GM21447 (cell line): ENCODE measurements around the gene LPIN1.

Source experiments
- ATAC-seq: cut with Tn5 transposase; IDR thresholded peaks from one replicate; pipeline ENCODE4 v1.9.1; 2021; ENCODE audit not compliant: unreplicated experiment

Gene LPIN1

DNA sequence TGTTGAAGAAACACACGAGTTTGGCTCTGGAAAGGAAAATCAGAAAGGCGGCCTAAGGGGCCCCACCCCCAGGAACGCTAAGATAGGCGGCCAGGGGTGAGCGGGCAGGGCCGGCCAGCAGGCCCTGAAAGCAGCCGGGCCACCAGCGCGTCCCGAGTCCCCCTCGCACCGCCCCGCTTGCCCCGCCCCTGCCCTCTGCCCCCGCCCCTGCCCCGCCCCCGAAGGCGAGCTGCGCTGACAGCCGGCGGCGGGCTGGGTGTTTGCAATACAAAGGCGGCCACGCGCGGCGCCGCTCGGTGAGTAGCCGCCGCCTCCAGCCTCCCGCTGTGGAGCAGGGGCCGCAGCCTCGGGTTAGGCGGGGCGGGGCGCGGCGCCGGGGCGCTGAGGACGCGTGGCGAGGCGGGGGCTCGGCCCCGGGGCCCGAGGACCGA, at the start of gene LPIN1:
LPIN1 (plus strand) TSS at position 257 of the 431 bp plus-strand sequence. CDS start 18,910 bp downstream, outside the sequence.
- ATAC-seq, result peak; percentile 31

GRCh38 chr2:11696736-11697102, 49.7 kb upstream of the LPIN1 start:
- no peak for ATAC-seq

- no peak for ATAC-seq
Observed at GRCh38 chr2:11697103-11697871, 49.1 kb upstream of the LPIN1 start.

DNA sequence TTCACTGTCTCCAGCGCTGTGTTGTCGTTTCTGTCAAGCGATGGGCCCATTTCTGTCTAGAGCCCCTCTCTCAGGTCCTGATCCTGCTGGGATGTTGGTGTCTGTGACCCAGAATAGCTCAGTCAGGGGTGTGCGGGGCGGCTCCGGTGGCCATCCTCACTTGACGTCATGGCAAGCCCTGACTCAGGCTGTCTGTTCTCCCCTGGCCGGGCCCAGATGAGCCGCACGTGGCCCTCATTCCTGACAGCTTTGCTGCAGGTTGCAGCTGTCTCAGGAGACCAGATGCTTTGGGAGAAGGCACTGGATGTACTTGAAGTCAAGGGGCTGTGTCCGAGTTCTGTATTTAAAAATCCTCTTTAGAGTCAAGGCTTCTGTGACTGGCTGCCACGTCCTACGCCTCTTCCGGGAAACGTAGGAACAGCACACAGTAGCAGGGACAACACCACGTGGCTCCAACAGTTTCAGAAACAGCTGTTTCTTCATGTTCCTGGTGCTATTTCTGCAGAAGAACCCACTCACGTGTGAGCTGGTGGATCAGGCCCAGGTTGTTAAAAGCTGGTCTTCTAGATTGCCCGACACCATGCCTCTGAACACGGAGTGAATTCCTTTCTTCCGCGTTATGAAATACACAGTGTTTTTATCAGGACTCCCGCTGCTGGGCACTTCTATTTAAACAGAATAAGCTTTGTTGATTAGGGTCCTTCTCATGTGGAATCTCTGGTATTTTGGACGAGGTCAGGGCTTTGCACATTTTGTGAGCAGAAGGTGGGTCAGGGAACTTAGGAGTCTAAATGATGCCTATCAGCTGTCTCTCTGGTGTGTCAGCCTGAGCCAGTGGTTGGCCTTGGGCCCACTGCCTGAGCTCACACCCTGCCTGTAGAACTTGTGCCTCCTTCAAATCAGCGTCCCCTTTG, 48.2 kb upstream of the LPIN1 start:
- ATAC-seq, result no peak

DNA sequence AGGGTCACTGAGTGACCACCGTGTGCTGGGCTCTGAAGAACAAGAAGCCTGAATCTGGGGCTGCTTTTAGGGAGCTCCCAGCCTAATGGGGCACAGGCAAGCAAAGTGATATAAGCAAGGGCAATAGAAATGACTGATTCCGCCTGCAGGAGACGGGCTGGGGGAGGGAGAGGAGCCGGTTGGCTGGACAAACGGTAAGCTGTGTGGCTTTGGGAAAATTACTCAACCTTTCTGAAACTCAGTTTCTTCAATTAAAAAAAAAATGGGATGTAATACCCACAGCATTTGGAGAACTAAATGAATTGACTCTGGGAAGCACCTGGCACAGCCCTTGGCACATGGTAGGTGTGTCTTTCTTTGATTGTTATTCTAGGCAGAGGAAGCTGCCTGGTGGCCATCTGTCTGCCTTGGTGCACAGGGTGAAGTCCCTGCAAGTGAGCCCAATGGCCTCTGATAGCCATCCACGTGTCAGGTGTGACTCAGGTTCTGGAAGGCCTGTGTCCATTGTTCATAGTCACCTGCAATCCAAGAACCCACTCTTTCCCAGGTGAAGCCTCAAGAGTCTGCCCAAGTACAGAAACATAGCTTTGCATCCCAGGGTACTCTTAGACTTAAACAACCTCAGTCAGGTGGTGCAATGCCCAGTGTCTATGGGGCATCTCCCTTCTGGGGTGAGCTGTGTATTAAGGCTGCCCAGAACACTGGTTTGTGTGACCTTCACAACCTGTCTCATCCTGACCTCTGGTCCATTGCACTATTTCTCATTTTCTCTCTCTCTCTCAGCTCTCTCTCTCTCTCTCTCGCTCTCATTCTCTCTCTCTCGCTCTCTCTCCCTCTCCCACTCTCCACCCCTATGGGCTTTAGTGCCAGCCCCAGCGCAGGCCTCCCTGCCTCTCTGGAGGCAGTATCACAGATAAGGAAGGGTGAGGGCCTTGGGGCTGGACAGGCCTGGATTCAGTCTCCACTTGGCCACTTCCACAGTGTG, 46.5 kb upstream of the LPIN1 start:
- no peak for ATAC-seq

- ATAC-seq, result no peak
Observed at GRCh38 chr2:11701206-11701605, 45.2 kb upstream of the LPIN1 start.

- ATAC-seq, result no peak
Observed at GRCh38 chr2:11701751-11702301, 44.6 kb upstream of the LPIN1 start.

DNA sequence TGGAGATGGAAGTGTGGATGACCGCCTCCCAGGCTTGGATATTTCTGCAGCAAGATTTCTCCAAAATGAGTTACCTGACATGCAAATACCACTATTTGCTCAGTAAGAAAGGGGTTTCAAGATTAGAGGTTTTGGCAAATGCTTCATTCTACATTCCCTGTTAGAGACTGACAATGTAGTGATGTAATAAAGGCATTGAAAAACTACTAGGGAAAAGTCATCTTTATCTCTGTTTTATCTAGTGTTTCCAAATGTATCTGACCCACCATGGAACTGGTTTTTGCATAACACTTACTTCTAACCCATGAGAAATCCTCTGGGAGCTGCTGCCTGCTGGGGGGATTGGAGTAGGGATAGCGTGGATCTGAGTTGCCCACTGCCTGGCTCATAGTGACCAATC, 43.5 kb upstream of the LPIN1 start:
- ATAC-seq, result no peak

GRCh38 chr2:11703700-11704099, 42.7 kb upstream of the LPIN1 start:
- ATAC-seq, result no peak

DNA sequence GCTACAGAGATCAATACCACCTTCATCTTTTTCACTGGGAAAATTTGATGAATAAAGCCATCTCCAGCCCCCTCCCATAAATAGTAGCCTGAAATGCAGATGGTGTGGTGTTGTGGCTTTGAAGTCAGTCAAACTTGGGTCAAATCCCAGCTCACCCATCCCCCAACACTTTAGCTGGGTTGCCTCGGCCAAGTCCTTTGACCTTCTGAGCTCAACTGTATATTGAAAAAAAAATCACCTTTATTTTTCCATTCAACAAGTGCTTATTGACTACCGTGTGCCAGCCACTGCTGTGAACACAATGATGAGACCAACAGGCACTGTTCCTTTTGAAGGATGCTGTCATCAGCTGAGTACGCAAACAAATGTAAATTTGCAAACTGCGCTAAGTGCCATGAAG, 41.4 kb upstream of the LPIN1 start:
- ATAC-seq, result no peak

DNA sequence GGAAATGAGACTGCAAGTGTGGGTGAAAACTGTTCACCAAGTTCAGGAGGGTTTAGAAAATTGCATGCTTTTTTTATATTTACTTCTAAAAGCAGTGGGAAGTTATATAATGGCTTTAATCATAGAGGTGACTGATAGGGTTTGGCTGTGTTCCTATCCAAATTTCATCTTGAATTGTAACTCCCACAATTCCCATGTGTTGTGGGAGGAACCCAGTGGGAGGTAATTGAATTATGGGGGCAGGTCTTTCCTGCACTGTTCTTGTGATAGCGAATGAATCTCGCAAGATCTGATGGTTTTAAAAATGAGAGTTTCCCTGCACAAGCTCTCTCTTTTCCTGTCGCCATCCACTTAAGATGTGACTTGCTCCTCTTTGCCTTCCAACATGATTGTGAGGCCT, 40.7 kb upstream of the LPIN1 start:
- no peak for ATAC-seq

DNA sequence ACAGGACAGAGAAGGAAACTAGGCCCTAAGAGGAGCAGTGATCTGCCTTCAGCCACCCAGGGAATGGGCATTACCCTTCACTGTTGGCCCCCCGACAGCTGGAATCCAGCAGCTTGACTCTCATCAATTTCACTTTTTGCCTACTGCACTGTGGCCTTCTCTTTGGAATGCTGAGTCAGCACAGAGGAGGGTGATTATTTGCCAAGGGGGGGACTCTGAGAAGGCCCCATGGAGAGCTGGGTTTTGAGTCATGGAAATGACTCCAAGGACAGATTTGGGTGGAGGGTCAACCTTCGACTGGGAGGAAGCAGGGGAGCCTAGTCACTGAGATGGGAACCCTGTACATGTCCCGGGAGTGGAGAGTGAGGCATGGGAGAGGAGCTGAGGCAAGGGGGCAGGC, 38.3 kb upstream of the LPIN1 start:
- no peak for ATAC-seq

DNA sequence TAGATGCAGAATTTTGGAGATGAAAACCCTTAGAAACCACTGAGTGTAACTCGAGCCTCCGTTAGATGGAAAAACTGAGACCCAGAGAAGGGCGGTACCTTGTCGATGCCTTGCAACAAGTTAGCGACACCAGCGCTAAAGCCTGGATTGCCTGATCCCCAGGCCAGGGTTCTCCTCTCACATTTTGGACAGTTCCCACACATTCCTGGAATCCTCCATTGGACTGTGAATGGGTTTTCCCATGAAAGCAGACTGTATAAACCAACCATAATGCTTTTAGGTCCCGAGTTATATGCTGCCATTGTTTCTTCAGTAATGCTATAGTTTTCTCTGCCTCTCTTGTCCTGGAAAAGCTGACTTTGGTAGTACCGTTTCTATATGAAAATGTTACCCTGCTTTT, 37.1 kb upstream of the LPIN1 start:
- ATAC-seq, result no peak

DNA sequence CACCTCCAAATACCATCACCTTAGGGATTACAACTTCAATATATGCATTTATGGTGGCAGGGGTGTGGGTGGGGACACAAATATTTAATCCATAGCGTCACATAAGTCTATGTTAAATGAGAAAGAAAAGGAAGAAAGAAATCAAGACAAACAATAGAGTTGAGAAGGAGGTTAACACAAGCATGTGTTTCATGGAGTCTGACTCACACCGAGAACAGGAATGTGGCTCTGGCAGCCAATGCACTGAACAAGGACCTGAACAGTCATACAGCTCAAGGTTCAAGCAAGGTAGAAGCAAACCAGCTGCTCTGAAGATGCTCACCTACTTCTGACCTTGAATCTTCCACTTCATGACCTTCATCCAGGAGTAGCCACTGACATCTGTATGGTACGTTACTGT, 36.2 kb upstream of the LPIN1 start:
- no peak for ATAC-seq

DNA sequence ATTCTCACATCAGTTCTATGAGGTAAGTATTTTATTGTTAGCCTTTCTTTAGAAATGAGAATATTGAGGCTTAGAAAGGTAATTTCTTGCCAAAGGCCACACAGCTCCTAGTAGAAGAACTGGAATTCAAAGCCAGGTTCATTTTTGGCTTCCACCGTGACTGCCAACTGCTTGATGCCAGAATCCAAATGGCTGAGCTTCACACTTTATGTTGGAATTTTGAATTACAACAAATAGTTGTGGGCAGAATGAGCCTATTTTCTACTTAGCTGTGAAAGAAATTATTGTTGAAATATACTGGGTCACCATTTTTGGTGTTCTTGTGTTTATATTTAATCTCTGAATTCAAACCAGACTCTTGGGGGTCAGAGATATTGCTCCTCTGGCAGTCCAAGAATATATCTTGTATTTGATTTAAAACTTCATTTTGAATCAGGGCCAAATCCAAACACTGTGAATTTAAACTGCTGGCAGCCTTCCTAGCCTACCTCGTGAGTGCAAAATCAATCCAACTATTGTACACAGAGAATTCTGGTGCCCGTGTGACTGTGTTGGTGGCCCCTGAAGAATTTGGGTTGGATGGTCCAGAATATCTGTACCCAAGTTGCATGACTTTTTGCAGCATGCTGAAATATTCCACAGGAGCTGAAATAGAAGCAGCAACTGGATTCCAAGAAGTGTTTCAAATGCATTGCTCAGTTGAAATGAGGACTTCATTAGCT, 35.6 kb upstream of the LPIN1 start:
- no peak for ATAC-seq

DNA sequence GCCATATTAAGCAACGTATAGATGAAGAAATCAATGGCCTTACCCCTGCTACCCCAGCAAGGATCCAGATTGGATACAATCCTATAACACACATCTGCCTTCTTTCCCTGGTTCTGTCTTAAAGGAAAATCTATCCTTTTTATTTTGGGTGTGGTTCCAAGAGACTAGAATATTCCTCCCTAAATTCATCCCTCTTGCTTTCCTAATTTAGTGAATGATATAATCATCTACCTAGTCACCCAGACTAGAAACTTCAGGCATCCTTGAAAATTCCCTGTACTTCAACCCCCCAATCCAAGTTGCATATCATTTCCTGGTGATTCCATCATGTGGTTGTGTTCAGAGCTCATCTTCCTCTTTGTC, 35.1 kb upstream of the LPIN1 start:
- no peak for ATAC-seq

DNA sequence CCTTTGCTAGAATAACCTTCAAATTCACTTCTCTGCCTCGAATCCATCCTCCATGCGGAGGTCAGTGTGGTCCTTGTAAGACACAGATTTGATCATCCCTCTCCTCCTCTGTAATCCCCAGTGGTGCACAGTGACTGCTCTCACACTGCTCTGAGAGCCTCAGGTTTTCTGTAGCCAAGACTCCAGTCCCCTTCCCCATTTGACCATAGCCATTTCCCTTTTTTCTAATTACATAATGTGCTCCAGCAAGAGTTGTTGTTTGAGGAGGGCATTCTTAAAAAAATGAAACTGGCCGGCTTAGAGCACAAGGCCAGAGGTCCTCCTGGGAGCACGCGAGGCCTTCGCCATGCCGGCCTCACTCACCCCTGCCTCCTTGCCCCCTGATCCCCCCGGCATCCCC, 34.7 kb upstream of the LPIN1 start:
- ATAC-seq, result no peak

DNA sequence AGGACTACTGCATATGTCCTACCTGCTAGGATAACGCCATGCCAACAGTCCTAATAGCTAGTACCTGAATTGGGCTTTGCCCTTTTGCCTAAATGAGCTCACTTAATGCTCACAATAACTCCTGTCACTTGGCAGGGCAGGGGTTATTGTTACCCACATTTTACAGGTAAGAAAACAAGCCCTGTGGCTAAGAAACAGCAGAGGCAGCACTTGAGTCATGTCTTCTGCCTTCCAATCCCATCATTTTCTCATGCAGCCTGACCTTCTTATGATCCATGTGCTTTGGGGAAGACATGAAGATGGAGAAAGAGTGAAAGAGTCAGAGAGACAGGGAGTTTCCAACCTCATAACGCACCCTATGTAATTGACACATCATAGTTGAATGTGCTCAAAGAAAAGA, 33.6 kb upstream of the LPIN1 start:
- ATAC-seq, result no peak

DNA sequence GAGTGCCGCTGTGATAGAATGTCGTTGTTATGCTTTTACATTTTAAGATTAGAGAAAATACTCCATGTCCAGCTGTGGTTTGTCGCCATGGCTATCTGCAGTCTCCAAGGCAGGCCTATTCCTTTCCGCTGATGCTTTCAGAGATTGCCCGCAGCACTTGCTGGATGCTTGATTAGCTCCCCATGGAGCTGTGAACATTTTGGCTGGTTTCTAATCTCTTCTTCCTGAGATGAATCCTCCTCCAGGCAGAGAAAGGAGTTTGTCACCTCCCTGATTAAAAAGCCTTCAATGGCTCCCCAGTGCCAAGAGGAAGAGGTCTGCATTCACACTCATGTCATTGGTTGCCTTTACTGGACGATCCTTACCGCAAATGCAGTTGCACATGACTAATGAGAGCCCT, 32.6 kb upstream of the LPIN1 start:
- ATAC-seq, result no peak

DNA sequence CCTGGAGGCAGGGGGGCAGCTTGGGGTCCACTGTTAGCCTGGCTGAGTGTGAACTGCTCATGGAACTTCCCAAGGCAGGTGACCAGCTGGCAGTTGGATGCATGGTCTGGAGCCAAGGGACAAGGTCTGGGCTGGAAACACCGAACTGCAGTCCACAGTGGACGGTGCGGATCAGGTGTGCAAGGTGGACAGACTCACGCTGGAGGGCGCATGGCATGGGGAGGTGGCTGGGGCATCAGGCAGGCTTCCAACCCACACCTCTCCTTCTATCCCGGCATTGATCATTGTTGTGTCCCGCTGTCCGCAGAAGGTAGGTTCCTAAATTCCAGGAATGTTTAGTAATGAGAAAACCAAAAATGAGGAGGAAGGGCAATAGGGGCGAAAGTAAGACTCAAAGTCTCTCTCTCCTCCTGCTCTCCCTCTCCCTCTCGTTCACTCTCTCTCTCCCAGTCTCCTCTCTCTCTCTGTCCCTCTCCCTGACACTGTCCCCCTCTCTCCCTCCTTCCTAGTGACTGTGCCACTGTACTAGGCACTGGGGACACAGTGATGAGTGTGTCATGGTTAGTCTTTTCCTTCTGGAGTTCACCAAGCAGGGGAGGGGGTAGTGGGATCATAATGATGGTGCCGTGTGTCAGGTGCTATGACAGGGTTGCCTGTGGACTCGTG, 30.3 kb upstream of the LPIN1 start:
- no peak for ATAC-seq
